PC-3 (cell line): Measurements from ENCODE around the gene PCDHA1. TPM values are rescaled to one million over a fixed set of nuclear protein-coding genes. Genes with fewer than 3 reads are reported as not detected.

Source experiments
- ATAC-seq: fragments of 200-7000 bp; cut with Tn5 transposase; 2 replicates; pipeline ENCODE4 v1.9.1; 2020; ENCODE audit warnings: mild to moderate bottlenecking, moderate library complexity
- BruUV-seq: library from RNA; stranded (reverse); fragments of 400-500 nt; replicated peaks from 2 replicates; lab custom pipeline; 2021; lab: Mats Ljungman, UMichigan
- CTCF ChIA-PET: fragments of 300-600 bp; sonication (Branson Sonifier 250); formaldehyde crosslinking; loops from one replicate; lab custom pipeline; 2022; ENCODE audit warnings: antibody characterized with exemption; lab: Charles Lee
- POLR2A ChIA-PET: fragments of 300-600 bp; sonication (Branson Sonifier 250); formaldehyde crosslinking; loops from one replicate; lab custom pipeline; 2022; ENCODE audit warnings: antibody characterized with exemption; ENCODE audit not compliant: unreplicated experiment; lab: Charles Lee
- DNase-seq: peaks from one replicate; pipeline ENCODE4 v3.0.0-alpha.2; 2015
- H2AFZ ChIP-seq: fragments of 300-600 bp; sonication (generic); 2 replicates; pipeline ENCODE4 v1.6.0; 2016; ENCODE audit warnings: antibody characterized with exemption, low read length
- H3F3A ChIP-seq: fragments of 300-600 bp; sonication (generic); one replicate; pipeline ENCODE4 v1.6.0; 2017; ENCODE audit warnings: antibody characterized with exemption, low read length, control low read depth, mild to moderate bottlenecking; ENCODE audit not compliant: unreplicated experiment
- H3K27ac ChIP-seq: fragments of 300-600 bp; sonication (generic); 2 replicates; pipeline ENCODE4 v1.5.1; 2016; ENCODE audit warnings: mild to moderate bottlenecking, low read length
- H3K27me3 ChIP-seq: fragments of 300-600 bp; sonication (generic); 2 replicates; pipeline ENCODE4 v1.6.1; 2016; ENCODE audit warnings: low read length, mixed read lengths
- H3K36me3 ChIP-seq: fragments of 300-600 bp; sonication (generic); 2 replicates; pipeline ENCODE4 v1.6.1; 2016; ENCODE audit warnings: low read depth, mixed run types, low read length, mixed read lengths
- H3K4me1 ChIP-seq: fragments of 300-600 bp; sonication (generic); 2 replicates; pipeline ENCODE4 v1.5.1; 2016; ENCODE audit warnings: low read length; ENCODE audit not compliant: insufficient read depth
- H3K4me2 ChIP-seq: fragments of 300-600 bp; sonication (generic); 2 replicates; pipeline ENCODE4 v1.6.0; 2016; ENCODE audit warnings: low read length
- H3K4me3 ChIP-seq: fragments of 300-600 bp; sonication (generic); 2 replicates; pipeline ENCODE4 v1.5.1; 2016; ENCODE audit warnings: mild to moderate bottlenecking, low read length, mixed read lengths
- H3K79me2 ChIP-seq: fragments of 300-600 bp; sonication (generic); 2 replicates; pipeline ENCODE4 v1.6.1; 2017; ENCODE audit warnings: low read length, mixed read lengths
- H3K9ac ChIP-seq: fragments of 300-600 bp; sonication (generic); 2 replicates; pipeline ENCODE4 v1.6.0; 2016; ENCODE audit warnings: mild to moderate bottlenecking, low read length
- H3K9me2 ChIP-seq: fragments of 300-600 bp; sonication (generic); replicated peaks from 2 replicates; pipeline ENCODE4 v1.6.1; 2016; ENCODE audit warnings: mixed run types, low read length, mixed read lengths
- H3K9me3 ChIP-seq: fragments of 300-600 bp; sonication (generic); 2 replicates; pipeline ENCODE4 v1.6.1; 2016; ENCODE audit warnings: low read length, mixed read lengths
- H4K20me1 ChIP-seq: fragments of 300-600 bp; sonication (generic); 2 replicates; pipeline ENCODE4 v1.6.1; 2016; ENCODE audit warnings: low read length, mixed read lengths
- CTCF ChIP-seq: fragments of 300-600 bp; sonication (generic); conservative IDR thresholded peaks from 2 replicates; pipeline ENCODE4 v1.5.1; 2017; ENCODE audit warnings: antibody characterized with exemption, low read depth, mild to moderate bottlenecking, low read length
- EZH2 ChIP-seq: fragments of 300-600 bp; sonication (generic); IDR thresholded peaks from one replicate; pipeline ENCODE4 v1.6.1; 2017; ENCODE audit warnings: antibody characterized with exemption, mild to moderate bottlenecking, low read length; ENCODE audit not compliant: unreplicated experiment
- EZH2phosphoT487 ChIP-seq: fragments of 300-600 bp; sonication (generic); IDR thresholded peaks from 2 replicates; pipeline ENCODE4 v1.6.1; 2018; ENCODE audit warnings: mild to moderate bottlenecking, antibody characterized with exemption, low read length, borderline replicate concordance
- intact Hi-C: fragments of 100-400 bp; cut with micrococcal nuclease; formaldehyde crosslinking; loops from 2 replicates; pipeline ENCODE4 v1.9.0; 2023
- total RNA-seq: library from RNA; depleted of rRNA; stranded (reverse); fragments of >200 nt; gene quantifications from 2 replicates; pipeline ENCODE4 v1.2.3, GENCODE V29; 2014

PCDHA1 gene
- total RNA-seq, 1 experiment from 2014 or later = not detected

GRCh38 chr5:141010047-141010793, 224.3 kb downstream of the PCDHA1 start:
- H3K79me2 ChIP-seq = no peaks in the 10 kb centered on the region
- no peak overlapping the region for H3K4me3 ChIP-seq
- intact Hi-C loops = no loop called here
- H3K9me2 ChIP-seq = no peaks in the 10 kb centered on the region
- no peak overlapping the region for H2AFZ ChIP-seq
- ChIA-PET POLR2A (interaction anchor here (0.6 kb wide), 1 partner anchor 44 kb away, joined by 4 read pairs; the partner anchor contains the start of gene PCDHAC2), CTCF (no interaction called here)
- no peak overlapping the region for H3K4me2 ChIP-seq
- H3K27me3 ChIP-seq = no peaks in the 10 kb centered on the region
- H3K27ac ChIP-seq = no peak overlapping the region
- H3K4me1 ChIP-seq = peaks cover 6% of the 10 kb centered on the region; the same call in 1 of the 2 replicates
- no peaks in the 10 kb centered on the region for H3K9me3 ChIP-seq
- BruUV-seq = TSS peak; percentile 21
- ATAC-seq = no peak
- no peak for DNase-seq
- no peaks in the 10 kb centered on the region for H4K20me1 ChIP-seq
- no peaks in the 10 kb centered on the region for H3F3A ChIP-seq
- TF ChIP-seq EZH2 (no peak), CTCF (no peak), EZH2phosphoT487 (no peak)
- H3K9ac ChIP-seq = no peak overlapping the region
- no peaks in the 10 kb centered on the region; the same call in 1 of the 2 replicates for H3K36me3 ChIP-seq

GRCh38 chr5:141017943-141018342, 232.0 kb downstream of the PCDHA1 start:
- ChIA-PET CTCF (no interaction called here), POLR2A (no interaction called here)
- Histone ChIP-seq H3K9me3 (no peaks in the 10 kb centered on the region), H3K4me1 (0 out of 2 replicates have a peak, but pooled peaks cover 5% of the 10 kb centered on the region), H4K20me1 (no peaks in the 10 kb centered on the region), H3K36me3 (no peaks in the 10 kb centered on the region), H3K79me2 (no peaks in the 10 kb centered on the region), H3K4me3 (no peak overlapping the region), H2AFZ (no peak overlapping the region), H3K27ac (no peak overlapping the region), H3K4me2 (no peak overlapping the region), H3K27me3 (no peaks in the 10 kb centered on the region), H3F3A (no peaks in the 10 kb centered on the region), H3K9ac (no peak overlapping the region), H3K9me2 (no peaks in the 10 kb centered on the region)
- ATAC-seq (peak; percentile 59), DNase-seq (peak; percentile 19)
- TF ChIP-seq CTCF (no peak), EZH2phosphoT487 (no peak), EZH2 (no peak)
- intact Hi-C loops = no loop called here
- BruUV-seq = no TSS peak

GRCh38 chr5:141022384-141022783, 236.4 kb downstream of the PCDHA1 start:
- no peak for ATAC-seq
- POLR2A ChIA-PET = no interaction called here

More at GRCh38 chr5:141022384-141022783, 236.4 kb downstream of the PCDHA1 start:
- no peaks in the 10 kb centered on the region for H3K79me2 ChIP-seq
- H3K9me3 ChIP-seq = no peaks in the 10 kb centered on the region
- H3K36me3 ChIP-seq = no peaks in the 10 kb centered on the region
- no peaks in the 10 kb centered on the region for H3K9me2 ChIP-seq
- H3K4me2 ChIP-seq = no peak overlapping the region
- DNase-seq = no peak
- no peak for TF ChIP-seq CTCF
- no peak for TF ChIP-seq EZH2phosphoT487
- TF ChIP-seq EZH2 = no peak
- no peak overlapping the region for H2AFZ ChIP-seq
- CTCF ChIA-PET = no interaction called here
- H3K9ac ChIP-seq = no peak overlapping the region
- intact Hi-C loops = no loop called here
- H4K20me1 ChIP-seq = no peaks in the 10 kb centered on the region
- H3K27ac ChIP-seq = no peak overlapping the region
- no peaks in the 10 kb centered on the region for H3F3A ChIP-seq
- no peaks in the 10 kb centered on the region for H3K27me3 ChIP-seq
- H3K4me1 ChIP-seq = no peaks in the 10 kb centered on the region
- BruUV-seq = no TSS peak
- no peak overlapping the region for H3K4me3 ChIP-seq
